HG03460 (cell line): Measurements from ENCODE around the gene SREBF2.

ENCODE experiments used
- ATAC-seq: cut with Tn5 transposase; IDR thresholded peaks from one replicate; pipeline ENCODE4 v1.9.1; 2021; ENCODE audit not compliant: unreplicated experiment

Gene SREBF2

DNA sequence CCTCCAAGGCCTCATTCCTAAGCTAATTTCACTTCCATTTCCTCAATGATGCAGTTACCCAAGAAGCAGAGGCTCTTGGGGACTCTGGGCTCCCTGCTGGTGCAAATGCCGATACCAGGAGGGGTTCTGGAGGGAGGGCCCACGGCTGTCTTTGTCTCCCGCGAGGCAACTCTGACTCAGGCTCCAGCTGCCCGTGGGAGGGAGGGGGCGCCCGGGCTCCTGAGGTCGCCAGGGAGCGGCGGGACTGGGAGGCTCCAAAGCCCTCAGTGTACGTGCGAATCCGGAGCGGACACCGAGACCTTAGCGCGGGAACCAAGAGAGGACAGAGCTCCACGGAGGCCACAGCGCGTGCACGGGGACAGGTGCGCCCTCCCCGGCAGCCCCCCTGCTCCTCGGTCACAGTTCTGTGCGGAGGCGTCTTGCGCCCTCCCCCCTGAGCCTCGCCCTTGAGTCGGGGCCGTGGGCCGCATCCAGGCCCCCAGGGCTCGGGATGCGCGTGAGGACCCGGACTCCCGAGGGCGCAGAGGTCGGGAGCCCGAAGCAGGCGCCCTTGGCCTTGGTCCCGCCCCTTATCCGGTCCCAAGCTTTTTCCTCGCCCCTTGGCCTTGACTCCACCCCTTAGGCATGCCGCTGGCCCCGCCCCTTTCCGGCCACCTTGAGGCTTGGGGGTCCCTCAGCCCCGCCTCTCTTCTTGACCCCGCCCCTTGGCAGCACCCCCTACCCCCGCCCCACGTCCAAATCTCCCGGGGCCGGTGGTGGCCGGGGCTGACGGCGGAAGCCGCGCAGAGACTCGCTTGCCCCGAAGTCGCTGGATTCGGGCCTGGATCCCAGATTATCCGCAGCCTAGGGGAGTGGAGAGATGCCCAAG, 86.7 kb downstream of the SREBF2 start:
- ATAC-seq, result peak; percentile 45

DNA sequence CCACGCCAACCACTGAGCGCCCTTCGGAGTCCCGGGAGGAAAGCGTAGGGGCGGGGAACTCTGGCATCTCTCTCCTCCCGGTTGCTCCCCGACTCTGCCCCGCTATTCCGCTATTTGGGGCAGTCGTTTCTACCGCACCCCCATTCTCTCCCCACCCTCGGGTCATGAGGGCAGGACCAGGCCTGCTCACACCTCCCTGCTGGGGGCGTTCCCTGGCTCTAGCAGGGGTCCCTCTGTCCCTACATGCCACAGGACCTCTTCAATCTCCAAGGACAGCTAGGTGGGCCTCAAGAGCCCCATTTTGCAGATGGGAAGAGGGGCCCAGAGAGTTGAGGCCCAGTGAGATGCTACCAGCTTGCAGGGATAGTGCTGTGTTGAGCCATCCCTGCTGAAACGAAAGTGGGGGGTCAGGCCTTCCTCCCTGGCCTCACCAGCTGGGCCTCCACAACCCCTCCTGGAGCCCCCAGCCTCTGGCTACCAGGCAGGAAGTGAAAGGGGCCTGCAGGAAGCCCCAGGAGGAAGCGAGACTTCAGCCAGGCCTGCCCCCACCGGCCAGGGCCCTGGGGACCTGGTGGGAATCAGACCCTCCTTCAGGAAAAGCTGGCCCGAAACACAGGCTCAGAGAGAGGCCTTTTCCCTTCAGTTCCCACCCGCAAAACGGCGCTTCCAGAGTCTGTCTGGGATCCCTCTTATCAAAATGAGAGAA, 87.5 kb downstream of the SREBF2 start:
- ATAC-seq, result no peak

DNA sequence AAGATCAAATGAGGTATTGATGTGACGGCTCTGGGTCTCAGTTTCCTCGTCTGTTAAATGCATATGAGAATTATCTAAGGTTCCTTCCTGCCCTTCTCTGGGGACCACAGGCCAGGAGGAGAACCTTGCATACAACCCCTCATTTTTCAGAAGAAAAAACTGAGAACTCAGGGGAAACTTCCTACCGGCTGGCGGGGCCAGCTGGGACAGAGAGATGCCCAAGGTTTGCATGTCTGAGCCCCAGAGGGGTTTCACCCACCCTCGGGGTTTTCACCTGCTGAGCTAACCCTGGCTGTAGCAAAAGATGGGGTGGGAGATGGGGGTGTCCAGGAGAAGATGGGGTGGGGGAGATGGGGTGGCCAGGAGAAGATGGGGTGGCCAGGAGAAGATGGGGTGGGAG, 89.4 kb downstream of the SREBF2 start:
- ATAC-seq, result no peak

DNA sequence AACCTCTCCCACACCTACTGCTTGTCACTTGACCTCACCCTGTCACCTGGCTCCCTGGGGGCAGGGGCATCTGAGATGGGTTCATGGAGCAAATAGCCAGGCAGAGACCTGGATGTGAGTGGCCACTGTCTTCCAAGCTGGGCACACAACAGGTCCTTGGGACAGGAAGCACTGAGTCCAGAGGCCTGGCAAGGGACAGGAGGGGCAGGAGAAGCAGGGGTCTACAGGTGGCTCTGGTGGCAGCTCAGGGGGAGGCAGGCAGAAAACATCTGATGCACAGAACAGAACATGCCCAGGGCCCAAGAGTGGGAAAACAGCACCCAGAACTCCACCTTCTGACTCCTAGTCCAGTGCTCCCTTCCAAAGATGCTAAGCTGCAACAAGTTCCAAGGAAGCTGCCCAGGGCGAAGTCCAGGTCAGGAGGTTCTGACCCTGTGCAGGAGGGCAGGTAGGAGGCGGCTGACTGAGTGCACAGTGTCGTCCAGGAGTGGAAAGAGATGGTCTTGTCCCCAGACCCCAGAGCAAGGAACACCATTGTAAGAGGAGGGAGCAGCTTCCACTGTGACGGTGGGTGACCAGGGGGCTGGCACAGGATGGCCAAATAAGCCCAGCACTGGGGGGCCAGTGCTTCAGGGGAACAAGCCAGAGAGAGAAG, 90.2 kb downstream of the SREBF2 start:
- ATAC-seq, result no peak

DNA sequence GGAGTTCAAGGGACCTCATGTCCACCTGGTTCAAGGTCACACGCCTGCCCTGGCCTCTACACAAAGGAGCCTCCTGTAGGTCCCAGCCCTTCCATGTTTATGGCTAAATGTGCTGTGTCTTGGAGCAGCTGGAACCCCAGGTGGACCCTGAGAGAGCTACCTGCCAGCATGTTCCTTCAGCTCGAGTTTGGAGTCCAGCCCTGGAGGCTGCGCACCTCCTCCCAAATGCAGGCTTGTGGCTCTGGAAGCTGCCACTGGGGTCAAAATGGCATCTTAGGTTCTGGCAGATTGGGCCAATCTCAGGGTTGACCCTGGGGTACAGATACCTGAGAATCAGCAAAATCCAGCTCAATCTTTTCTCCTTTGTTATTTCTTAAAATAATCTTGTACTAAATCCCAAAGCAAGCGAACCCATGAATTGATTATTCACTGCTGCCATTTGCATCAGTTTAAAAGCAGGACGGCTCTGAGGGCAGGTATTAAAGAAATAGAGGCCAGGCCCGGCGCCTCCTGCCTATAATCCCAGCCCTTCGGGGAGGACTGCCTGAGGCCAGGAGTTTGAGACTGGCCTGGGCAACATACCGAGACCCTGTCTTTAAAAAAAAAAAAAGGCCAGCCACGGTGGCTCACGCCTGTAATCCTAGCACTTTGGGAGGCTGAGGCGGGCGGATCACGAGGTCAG, 90.8 kb downstream of the SREBF2 start:
- no peak for ATAC-seq

DNA sequence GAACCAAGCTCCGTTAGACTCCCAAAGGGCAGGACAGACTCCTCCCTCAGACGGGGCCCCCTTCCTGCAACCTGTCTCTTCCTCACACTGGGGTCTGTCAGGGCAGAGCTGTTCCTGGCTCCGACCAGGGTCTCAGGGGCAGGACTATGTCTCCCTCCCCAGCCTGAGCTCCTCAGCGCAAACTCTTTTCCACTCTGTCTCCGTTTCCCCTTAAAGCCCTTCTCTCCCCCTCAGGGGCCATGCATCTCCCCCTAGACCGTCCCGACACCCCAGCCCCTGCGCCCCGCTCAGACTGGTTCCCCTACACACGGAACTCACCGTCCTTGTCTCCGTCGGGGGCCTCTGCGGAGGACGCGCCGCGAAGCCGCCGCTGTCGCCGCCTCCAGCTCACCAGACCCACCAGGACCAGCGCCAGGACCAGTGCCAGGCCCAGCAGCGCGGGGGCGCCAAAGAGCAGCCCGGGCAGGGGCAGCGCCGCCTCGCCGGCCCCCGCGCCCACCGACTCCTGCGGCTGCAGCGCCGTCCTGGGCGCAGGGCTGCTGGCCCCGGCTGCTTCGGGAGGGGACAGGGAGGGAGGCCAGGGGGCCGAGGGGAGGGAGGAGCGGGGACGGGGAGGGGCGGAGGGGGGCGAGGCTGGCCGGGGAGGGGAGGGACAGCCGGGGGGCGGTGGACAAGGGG, 93.0 kb downstream of the SREBF2 start:
- peak; percentile 37 for ATAC-seq

DNA sequence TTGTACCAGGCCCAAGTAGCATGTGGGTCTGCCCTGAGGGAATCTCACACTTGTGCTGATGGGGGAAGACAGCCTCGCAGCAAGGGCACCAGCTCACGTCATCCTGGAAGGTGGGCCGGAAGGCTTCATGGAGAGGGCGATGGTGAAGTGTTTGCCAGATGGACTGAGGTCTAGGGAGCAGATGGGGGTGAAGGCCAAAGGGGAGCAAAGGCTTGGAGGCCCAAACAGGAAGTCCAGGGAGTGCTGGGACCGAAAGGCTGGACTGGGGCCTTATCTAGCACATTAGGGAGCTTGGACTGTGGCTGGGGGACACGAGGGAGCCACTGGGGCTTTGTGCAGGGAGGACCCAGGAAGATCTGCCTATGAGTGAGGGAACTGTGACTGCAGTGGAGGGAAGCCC, 94.9 kb downstream of the SREBF2 start:
- no peak for ATAC-seq

DNA sequence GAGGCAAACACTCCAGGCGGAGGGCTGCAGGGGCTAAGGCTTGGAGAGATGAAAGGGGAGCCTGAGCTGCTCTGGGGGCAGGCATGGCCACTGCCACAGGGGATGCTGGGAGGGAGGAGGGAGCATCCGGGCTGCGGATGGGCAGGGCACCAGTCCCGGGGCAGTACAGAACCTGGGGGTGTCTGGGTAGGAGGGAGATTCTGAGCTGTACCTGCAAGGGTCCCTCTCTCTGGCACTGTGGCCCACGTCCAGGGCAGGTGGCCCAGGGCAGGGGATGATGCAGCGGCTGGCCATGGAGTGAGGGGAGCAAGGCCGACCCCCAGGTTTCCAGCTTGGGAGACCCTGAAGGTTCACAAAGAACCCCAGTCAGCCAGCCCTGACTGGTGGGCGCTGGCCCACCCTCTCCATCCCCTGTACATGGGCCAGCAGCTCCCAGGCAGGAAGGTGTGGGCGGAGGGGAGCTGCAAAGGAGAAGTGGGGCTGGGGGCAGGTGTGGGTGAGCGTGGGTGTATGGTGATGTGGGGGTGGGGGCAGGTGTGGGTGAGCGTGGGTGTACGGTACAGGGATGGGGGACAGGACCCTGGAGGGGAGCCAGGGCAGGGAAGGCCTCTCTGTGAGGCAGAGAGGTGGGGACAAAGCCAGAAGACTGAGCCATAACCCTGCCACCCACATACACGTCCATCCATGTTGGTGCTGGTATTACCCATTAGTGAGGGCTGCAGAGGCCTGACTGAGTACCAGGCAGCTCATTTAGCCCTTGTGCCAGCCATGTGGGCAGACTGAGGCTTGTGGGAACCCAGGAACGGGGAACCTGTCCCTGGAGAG, 95.9 kb downstream of the SREBF2 start:
- ATAC-seq, result no peak

DNA sequence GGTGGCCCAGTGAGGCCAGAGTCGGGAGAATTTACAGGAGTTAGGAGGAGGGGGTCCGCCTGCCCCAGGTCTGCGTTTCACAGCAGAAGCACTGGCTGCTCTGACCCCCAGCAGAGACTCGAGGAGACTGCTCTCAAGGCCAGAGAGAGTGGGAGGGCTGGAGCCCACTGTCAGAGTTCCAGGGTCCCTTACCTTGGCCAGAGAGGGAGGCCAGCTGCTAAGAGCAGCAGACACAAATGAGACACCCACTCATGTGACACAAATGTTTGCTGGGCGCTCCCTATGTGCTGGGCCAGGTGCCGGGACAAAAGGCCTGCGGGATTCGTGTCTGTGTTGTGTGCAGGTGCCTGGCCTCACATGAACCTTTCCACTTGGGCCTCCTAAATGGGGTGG, 96.5 kb downstream of the SREBF2 start:
- no peak for ATAC-seq

DNA sequence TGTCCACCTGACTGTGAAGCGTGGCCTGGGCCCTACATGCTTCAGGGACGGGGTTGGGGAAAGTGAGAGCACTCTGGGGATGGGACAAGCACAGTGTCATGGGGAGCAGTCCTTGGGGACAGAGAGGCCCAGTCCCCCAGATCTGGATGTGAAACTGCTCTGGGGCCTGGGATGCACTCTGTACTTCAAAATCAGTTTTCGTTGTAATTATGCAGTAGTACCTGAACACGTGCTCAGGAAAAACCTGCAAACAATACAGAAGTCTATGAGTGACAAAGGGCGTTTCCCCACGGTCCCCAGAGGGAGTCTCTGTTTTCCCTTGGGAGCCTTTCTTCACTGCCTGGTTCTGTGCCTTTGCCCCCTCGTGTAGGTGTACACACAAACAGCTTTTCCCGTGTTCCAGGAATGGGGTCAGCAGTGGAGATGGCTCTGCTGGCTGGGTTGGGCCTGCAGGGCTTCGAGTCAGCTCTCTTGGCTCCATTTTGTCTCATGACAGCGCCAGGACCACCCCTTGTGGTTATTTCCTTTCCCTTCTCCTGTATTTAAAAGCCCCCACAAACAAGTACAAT, 98.9 kb downstream of the SREBF2 start:
- ATAC-seq, result no peak

DNA sequence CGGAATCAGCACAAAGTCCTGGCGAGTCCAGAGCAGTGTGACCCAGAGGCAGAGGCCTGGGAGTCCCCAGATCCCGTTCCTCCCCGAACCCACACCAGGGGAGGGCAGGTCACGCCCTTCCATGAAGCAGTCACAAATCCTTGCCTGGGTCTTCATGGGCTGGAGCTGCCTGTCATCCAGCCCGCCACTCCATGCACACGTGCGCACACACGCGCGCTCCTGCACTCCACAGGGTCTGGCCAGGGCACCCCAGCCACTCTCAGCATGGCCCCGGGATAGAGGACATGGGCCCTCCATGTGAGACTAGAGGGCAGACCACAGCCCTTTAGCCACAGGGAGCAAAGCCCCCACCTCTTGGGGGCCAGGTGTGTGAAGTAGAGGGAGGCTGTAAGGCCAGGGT, 99.4 kb downstream of the SREBF2 start:
- ATAC-seq, result no peak

DNA sequence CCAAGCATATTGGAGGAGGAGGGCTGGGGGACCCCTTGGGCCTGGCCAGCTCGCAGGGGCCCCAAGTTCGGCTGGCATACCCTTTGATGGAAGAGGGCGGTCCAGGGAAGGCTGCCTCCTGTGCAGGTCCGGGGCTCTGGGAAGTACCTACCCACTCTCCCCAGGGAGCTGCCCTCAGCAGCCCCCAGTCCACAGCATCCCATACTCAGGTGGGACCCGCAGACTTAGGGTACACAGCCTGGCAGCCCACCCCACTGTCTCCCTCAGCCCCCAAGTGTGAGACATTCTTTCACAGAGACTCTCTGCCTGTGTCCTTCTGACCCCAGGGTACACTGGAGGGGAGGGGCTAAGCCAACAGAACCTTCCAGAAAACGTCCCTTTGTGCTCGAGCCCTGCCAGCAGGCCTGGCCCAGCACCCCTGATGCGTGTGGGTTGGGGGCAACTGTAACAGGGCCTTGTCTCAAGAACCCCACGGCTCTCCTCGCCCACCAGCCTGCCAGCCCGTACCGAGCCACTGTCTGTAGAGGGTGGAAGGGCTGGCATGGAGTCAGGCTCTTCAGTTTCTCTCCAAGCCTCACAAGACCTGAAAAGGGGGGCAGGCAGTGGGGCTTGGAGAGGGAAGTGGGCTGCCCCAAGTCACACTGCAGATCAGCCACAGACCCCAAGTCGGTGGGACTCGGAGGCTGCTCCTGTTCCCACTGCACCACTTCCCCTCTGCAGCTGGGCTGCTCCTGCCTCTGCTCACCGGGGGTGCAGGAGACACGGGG, 100.7 kb downstream of the SREBF2 start:
- ATAC-seq, result no peak

DNA sequence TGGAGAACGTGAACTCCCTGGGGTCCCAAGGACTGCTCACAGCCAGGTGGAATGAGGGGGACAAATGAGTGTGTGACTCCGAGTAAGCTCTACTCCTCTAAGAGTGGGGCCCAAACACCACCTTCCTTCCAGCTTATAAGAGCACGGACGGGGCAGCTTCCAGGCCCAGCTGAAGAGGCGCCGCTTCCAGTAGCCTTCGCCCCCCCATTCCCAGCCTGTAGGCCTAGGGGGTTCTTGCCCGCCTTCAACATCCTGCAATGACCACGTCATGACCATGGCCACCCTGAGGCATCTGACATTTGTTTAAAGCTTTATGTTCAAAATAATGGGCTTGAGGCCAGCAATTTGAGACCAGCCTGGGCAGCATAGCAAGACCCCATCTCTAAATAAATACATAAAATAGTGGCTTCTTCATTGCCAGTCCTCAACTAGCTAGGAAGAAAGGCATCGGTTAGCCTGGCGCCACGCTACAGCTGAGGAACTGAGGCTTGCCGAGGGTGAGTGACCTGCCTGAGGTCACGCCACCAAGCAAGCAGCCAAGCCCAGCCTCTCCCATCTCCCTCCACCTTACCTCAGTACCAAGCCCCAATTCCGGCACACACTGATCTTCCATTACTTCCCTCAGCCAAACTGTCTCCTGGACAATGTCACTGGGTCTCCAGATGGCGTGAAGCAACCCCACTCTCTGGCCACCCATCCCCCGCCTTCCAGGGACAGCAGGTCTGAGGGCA, 101.5 kb downstream of the SREBF2 start:
- no peak for ATAC-seq

DNA sequence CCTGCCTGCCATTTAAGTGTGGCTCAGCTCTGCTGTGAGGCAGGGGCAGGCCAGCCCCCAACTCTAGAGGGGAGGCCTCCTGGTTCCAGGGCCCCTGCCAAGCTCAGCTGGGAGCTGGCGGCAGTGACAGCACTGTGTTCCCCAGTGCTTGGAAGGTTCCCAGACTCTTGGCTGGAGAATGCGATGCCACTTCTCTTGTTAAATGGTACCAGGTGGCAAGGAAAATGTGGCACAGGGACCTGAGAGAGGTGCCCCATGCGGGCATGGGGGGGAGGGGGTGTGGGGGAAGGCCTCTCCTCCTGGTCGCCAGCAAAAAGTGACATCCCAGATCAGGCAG, 102.1 kb downstream of the SREBF2 start:
- ATAC-seq, result no peak

DNA sequence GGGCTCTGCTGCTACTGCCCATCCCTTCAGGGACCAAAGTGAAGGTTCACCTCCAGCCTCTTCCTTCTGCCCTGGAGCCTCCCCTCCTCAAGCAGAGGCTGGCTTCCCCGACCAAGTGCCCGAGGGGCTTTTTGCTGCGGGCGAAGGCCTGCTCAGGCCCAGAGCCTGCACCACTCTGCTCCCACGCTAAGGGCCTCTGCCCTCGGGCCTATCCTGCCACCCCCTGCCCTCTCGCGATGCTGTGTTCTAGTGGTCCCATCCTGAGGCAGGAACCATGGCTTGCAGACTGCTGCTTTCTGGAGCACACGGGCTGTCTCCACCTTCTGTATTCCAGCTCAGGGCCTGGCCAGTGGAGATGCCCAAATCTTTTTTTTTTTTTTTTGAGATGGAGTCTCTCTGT, 102.6 kb downstream of the SREBF2 start:
- no peak for ATAC-seq

DNA sequence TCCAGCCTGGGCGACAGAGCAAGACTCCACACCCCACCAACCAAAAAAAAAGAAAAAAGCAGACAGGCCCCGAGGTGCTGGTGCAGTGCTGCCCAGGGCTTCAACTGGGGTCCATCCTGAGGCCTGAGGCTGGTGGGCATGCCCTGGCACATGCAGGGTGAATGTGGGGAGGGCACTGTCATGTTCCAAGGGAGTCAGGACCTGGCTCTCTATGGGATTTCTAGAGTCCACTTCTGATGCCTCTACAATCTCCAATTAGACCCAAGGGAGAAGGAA, 103.9 kb downstream of the SREBF2 start:
- ATAC-seq, result no peak

DNA sequence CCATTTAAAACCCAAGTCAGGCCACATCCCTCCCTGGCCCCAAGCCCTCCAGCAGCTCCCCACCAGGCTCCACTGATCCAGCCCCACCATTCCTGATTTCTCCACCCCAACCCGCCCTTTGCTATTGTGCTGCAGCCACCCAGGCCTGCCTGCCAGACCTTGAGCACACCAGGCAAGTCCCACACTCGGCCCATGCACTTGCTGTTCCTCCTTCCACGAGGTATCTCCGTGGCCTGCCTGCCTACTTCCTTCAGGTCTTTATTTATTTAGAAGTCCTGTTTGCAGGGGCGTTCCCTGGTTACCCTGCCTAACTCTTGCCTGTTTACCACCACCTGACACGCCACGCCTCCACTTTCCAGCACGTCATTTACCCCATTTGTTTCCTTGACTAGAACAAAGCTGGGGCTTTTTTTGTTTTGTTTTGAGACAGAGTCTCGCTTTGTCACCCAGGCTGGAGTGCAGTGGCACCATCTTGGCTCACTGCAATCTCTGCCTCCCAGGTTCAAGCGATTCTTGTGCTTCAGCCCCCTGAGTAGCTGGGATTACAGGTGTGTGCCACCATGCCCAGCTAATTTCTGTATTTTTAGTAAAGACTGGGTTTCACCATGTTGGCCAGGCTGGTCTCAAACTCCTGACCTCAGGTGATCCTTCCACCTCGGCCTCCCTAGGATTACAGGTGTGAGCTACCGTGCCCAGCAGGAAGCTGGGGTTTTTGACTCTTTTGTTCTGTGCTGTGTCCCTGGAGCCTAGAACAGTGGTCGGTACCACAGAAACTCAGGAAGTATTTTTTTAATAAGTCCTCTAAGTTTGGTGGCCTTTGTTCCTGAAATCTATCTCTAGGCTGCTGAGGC, 107.3 kb downstream of the SREBF2 start:
- peak; percentile 37 for ATAC-seq
